ENCODE measurements around the gene SARS2.

SARS2 gene

DNA sequence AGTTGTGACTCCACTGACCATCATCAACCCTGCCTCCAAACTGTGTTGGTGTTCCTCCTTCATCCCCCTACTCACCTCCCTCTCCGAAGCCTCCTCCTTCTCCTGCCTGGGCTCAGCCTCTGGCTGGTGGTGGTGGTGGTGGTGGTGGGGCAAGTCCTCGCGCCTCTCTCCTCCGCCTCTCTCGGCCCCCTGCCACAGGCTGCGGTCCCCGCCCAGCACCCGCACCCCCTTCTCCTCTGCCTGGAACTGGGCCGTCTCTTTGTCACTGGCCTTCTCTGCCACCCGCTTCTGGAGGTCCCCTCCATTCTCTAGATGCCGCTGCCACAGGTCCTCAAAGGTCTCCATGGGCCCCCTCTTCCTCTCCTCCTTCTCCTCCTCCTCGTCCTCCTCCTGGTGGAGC, 20.1 kb downstream of the SARS2 start:
- no peaks in the 10 kb centered on the region for H3K79me2 ChIP-seq
- TF ChIP-seq, protein P1, sequence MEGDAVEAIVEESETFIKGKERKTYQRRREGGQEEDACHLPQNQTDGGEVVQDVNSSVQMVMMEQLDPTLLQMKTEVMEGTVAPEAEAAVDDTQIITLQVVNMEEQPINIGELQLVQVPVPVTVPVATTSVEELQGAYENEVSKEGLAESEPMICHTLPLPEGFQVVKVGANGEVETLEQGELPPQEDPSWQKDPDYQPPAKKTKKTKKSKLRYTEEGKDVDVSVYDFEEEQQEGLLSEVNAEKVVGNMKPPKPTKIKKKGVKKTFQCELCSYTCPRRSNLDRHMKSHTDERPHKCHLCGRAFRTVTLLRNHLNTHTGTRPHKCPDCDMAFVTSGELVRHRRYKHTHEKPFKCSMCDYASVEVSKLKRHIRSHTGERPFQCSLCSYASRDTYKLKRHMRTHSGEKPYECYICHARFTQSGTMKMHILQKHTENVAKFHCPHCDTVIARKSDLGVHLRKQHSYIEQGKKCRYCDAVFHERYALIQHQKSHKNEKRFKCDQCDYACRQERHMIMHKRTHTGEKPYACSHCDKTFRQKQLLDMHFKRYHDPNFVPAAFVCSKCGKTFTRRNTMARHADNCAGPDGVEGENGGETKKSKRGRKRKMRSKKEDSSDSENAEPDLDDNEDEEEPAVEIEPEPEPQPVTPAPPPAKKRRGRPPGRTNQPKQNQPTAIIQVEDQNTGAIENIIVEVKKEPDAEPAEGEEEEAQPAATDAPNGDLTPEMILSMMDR (IDR thresholded peaks at IDR 0.05) = no peak
- H3K27me3 ChIP-seq (ENCODE audit: control insufficient read depth, insufficient read depth, low read length) = no peaks in the 10 kb centered on the region
- H3K27ac ChIP-seq = no peak overlapping the region
- no peak overlapping the region for H3K4me3 ChIP-seq (ENCODE audit: low read depth, low read length)
- H2AFZ ChIP-seq = no peak overlapping the region
- no peak overlapping the region for H3K4me2 ChIP-seq (ENCODE audit: low read length)
- no peaks in the 10 kb centered on the region for H3K36me3 ChIP-seq (ENCODE audit: control insufficient read depth, insufficient read depth, low read length)
- no peak overlapping the region for H3K9ac ChIP-seq
- H3K4me1 ChIP-seq = no peaks in the 10 kb centered on the region
- H3K9me3 ChIP-seq (ENCODE audit: control insufficient read depth, low read length) = no peaks in the 10 kb centered on the region

DNA sequence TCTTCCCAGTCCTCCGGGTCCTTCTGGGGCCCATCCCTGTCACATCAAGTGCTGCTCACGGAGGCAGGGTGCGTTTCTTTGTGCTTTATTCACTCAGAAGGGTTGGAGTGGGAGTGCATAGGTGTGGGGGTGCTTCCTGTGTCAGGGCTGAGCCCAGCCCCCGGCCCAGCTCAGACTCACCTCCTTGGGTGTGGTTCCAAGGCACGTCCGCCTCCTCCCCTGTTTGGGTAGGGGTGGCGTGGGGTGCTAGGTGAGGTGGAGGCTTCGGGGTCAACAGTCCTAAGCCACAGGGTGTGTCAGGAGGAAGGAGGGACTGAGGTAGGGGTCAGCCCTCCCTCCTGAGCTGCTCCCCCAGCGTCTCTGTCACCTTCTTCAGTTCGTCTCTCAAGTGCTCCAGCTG, 21.7 kb downstream of the SARS2 start:
- Histone ChIP-seq H3K4me1 (no peaks in the 10 kb centered on the region), H3K36me3 (ENCODE audit: control insufficient read depth, insufficient read depth, low read length) (no peaks in the 10 kb centered on the region)

DNA sequence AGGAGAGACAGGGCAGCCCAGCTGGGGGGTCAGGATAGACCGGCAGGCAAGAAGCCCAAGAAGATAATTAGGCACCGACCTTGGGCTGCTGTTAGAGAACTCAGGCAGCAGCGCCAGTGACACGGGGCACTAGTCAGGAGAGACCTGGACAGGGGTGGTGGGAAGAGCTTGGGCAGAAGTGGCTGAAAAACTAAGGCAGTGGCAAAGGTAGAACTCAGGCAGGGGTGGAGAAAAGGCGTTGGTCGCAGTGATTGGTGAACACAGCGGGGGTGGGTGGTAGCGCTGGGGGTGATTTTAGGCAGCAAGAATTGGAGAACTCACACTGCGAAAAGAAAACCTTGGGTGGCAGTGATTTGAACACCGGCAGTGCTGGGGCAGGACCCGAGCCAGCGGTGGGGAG, 22.9 kb downstream of the SARS2 start:
- H3K4me1 ChIP-seq = no peaks in the 10 kb centered on the region
- no peak overlapping the region for H3K4me2 ChIP-seq (ENCODE audit: low read length)
- H3K9me3 ChIP-seq (ENCODE audit: control insufficient read depth, low read length) = no peaks in the 10 kb centered on the region
- no peak overlapping the region for H3K9ac ChIP-seq
- H2AFZ ChIP-seq = no peak overlapping the region
- no peak overlapping the region for H3K27ac ChIP-seq
- H3K79me2 ChIP-seq = peaks cover 3% of the 10 kb centered on the region
- no peaks in the 10 kb centered on the region for H3K27me3 ChIP-seq (ENCODE audit: control insufficient read depth, insufficient read depth, low read length)
- TF ChIP-seq, protein P1 (IDR thresholded peaks at IDR 0.05) = no peak
- H3K36me3 ChIP-seq (ENCODE audit: control insufficient read depth, insufficient read depth, low read length) = no peaks in the 10 kb centered on the region
- H3K4me3 ChIP-seq (ENCODE audit: low read depth, low read length) = no peak overlapping the region

More for the DNA sequence above, 21.7 kb downstream of the SARS2 start:
- TF ChIP-seq, protein P1 (IDR thresholded peaks at IDR 0.05) = no peak
- Histone ChIP-seq H2AFZ (no peak overlapping the region), H3K27ac (no peak overlapping the region), H3K79me2 (no peaks in the 10 kb centered on the region), H3K9me3 (ENCODE audit: control insufficient read depth, low read length) (no peaks in the 10 kb centered on the region), H3K4me2 (ENCODE audit: low read length) (no peak overlapping the region), H3K27me3 (ENCODE audit: control insufficient read depth, insufficient read depth, low read length) (no peaks in the 10 kb centered on the region), H3K9ac (no peak overlapping the region), H3K4me3 (ENCODE audit: low read depth, low read length) (no peak overlapping the region)

DNA sequence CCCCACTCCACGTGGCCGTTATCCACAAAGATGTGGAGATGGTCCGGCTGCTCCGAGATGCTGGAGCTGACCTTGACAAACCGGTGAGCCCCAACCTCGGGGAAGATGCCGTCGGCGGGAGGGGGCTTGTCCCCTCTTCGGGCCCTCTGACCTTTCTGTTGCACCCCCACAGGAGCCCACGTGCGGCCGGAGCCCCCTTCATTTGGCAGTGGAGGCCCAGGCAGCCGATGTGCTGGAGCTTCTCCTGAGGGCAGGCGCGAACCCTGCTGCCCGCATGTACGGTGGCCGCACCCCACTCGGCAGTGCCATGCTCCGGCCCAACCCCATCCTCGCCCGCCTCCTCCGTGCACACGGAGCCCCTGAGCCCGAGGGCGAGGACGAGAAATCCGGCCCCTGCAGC, 23.3 kb downstream of the SARS2 start:
- Histone ChIP-seq H3K4me3 (ENCODE audit: low read depth, low read length) (no peak overlapping the region), H3K4me2 (ENCODE audit: low read length) (no peak overlapping the region), H3K9me3 (ENCODE audit: control insufficient read depth, low read length) (no peaks in the 10 kb centered on the region), H2AFZ (no peak overlapping the region), H3K79me2 (peaks cover 3% of the 10 kb centered on the region), H3K36me3 (ENCODE audit: control insufficient read depth, insufficient read depth, low read length) (no peaks in the 10 kb centered on the region), H3K27ac (no peak overlapping the region), H3K27me3 (ENCODE audit: control insufficient read depth, insufficient read depth, low read length) (no peaks in the 10 kb centered on the region), H3K9ac (no peak overlapping the region), H3K4me1 (no peaks in the 10 kb centered on the region)
- TF ChIP-seq, protein P1 (IDR thresholded peaks at IDR 0.05) = no peak

DNA sequence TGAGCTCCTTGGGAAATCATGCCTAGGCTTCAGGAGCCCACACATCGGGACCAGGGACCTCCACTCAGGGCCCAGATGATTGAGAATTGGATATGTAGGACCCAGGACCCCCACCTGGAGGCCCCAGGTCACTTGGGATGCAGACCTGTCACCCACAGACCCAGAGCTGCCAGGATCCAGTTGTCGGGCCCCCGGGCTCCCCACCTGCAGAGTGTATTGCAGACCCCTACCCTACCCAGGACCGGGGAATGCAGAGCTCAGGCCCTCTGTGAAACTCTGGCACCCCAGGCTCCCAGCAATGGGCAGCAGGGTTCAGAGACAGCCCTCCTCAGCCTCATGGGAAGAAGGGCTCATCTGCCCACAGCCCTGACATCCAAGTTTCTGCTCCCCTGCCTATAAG, 24.9 kb downstream of the SARS2 start:
- Histone ChIP-seq H3K36me3 (ENCODE audit: control insufficient read depth, insufficient read depth, low read length) (no peaks in the 10 kb centered on the region), H3K4me2 (ENCODE audit: low read length) (no peak overlapping the region), H3K9me3 (ENCODE audit: control insufficient read depth, low read length) (no peaks in the 10 kb centered on the region), H2AFZ (no peak overlapping the region), H3K9ac (no peak overlapping the region), H3K4me1 (no peaks in the 10 kb centered on the region), H3K27ac (no peak overlapping the region), H3K79me2 (peaks cover 3% of the 10 kb centered on the region), H3K4me3 (ENCODE audit: low read depth, low read length) (no peak overlapping the region), H3K27me3 (ENCODE audit: control insufficient read depth, insufficient read depth, low read length) (no peaks in the 10 kb centered on the region)
- TF ChIP-seq, protein P1 (IDR thresholded peaks at IDR 0.05) = no peak

Measured in parathyroid adenoma (tissue), 2 donors.